CD1c-positive myeloid dendritic cell (primary cell): Measurements from ENCODE around the gene FETUB.

Experiments
- DNase-seq: peaks from one replicate; pipeline ENCODE4 v3.0.0-alpha.2; 2016; ENCODE audit errors: extremely low spot score

Gene FETUB

DNA sequence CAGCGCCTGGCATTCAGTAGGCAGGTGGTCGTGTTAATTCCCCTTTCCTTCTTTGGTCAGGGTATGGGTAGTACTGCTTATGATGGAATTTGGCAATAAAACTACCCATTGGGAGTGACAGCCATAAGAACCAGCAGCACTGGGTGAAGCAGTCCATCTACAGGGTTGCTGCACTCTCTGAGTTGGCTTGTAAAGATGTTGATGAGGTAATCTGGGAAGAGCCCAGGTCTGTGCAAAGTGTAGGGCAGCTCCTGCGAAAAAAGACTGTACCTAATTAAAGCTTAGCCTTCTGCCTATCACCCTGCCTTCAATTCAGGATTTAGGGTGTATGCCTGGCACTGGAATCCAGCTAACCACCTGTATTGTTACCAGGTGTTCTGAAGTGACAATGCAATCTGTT lies 4.7 kb upstream of the FETUB start:
- no peak for DNase-seq

DNA sequence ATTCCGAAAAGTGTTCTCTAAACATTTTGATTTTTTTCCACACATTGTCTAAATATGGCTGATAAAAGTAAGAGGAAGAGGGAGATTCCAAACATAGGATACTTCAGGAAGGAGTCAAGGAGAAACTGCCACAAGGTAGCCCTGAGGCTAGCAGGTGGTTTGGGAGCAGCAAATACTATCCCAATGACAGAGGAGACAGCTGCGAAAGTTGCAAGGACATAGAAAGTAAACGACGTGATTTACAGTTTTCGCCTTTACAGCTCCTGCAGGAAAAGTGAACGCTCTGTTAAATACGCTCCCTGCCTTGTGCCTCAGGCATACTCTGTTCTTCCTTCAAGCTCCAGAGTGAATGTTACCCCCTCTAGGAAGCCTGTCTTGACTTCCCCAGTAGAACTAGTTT lies 3.7 kb upstream of the FETUB start:
- no peak for DNase-seq

DNA sequence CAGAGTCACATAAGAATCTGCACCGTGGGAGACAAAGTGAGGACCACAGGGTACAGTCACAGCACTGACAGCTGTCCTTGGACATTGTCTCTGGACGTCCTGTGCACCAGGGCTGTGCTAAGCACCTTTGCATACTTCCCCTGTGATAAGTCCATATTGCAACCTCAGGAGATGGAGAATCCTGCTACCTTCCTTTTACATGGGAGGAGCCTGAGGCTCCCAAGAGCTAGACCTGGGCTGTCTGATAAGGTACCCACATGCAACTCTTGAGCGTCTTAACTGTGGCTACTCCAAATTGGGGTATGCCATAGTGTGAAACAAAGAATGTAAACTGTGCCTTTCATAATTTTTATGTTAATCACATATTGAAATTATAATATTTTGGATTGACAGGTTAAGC lies 2.5 kb upstream of the FETUB start:
- DNase-seq: no peak

DNA sequence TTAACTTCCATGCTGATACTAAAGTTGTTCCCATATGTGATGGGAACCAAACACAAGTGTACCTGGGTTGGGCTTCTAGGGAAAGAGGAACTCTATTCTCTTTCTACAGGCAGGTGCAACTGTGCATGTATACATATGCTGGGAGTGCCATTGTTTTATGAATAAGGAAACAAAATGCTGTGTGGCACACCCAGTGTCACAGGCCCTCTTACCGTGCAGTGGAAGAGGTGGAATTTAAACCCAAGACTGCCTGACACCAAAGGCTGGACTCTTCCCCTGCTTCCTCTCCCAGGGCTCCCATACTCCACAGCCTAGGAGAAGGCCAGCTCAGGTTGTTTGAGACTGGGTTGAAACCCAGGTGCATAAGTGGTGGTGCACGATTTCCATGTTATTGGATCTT lies 1.9 kb upstream of the FETUB start:
- no peak for DNase-seq

DNA sequence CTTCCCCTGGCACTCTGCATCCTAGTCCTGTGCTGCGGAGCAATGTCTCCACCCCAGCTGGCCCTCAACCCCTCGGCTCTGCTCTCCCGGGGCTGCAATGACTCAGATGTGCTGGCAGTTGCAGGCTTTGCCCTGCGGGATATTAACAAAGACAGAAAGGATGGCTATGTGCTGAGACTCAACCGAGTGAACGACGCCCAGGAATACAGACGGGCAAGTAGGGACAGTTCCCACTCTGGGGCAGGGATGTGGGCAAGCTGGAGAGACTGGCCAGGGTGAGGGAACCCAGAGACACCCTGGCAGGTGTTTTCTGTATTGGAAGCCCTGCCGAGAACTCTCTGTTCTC lies 247 bp downstream of the FETUB start:
- no peak for DNase-seq

DNA sequence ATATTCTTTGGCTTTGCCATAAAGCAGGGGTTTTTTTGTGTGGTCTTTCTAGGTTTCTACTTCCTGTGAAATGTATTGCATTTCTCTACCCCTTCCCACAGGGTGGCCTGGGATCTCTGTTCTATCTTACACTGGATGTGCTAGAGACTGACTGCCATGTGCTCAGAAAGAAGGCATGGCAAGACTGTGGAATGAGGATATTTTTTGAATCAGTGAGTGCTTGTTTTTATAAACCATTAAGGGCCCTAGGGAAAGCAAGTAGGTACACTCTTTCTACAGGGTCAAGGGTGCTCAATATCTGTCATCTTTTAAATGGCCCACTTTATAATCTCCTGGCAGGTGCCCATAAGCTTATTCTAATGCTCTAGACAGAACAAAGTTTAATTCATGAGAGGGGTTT lies 730 bp downstream of the FETUB start:
- DNase-seq: no peak

DNA sequence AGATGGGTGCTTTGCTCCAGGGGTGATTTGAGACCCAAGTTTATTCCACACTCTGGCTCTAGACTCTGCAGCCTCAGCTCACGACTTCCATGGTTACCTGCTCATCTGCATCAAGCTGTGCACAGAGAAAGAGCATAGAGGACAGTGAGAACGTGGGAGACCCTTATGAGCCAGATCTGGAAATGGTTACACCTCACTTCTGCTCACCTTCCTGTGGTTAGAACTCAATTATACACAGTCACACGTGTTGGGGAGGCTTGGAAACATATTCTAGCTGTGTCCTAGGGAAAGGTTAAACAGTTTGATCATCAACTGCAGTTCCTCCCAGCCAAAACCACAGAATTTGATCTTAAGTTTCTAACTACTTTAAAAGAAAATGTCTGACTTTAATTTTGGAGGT lies 1.8 kb downstream of the FETUB start:
- no peak for DNase-seq

DNA sequence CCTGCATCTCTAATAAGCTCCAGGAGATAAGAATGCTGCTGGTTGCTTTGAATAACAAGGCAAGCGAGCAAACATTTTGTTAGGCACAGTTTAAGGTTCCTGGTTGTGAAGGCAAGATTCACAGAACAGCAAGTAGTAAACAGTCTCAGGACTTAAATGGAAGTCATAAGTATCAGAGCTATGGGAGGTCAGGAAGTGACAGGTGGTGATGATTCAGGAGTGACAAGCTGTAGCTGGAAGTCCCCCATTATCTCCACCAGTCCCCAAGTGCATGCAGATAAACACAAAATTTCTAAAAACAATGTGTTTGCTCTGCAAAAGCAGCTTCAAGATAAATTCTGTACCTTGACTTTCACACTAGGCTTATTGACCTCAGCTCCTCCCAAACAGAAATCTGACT lies 3.3 kb downstream of the FETUB start:
- DNase-seq: no peak

DNA sequence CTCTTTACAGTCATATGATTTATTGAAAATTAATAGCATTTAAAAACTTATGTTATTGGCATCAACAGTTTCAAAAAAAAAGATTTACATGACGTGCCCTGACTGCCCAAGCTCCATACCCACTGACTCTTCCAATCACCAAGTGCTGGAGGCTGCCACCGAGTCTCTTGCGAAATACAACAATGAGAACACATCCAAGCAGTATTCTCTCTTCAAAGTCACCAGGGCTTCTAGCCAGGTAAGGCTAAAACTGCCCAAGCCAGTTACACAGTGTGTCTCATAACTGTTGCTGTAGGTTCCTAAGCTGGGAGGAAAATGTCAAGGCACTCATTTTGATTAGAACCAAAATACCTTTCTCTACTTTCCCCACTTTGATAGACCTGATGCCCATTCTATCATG lies 4.5 kb downstream of the FETUB start:
- no peak for DNase-seq

DNA sequence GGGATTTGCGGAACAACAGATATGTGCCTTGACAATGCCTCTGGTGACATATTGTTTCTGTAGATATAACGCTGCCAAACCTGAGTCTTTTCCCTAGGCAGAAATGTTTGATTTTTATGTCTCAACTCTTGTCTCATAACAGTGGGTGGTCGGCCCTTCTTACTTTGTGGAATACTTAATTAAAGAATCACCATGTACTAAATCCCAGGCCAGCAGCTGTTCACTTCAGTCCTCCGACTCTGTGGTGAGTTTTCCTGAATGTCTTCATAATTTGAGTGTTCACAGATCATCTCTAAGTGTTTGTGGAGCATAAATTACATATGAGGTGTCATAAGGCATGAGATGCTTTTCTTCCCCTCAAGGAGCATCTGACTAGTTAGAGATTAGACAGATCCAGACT lies 5.9 kb downstream of the FETUB start:
- DNase-seq: no peak

DNA sequence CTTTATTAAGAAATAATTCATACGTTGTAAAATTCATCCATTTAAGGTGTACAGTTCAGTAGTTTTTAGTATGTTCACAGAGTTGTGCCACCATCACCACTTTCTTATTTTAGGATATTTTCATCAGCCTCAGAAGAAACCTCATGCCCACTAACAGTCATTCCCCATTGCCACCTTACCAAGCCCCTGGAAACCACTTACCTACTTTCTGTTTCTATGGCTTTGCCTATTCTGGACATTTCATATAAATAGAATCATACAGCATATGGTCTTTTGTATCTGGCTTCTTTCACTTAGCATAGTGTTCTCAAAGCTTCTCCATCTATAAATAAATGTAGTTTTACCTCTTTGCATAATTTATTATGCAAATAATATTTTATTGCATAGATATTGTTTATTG lies 6.6 kb downstream of the FETUB start:
- DNase-seq: no peak

DNA sequence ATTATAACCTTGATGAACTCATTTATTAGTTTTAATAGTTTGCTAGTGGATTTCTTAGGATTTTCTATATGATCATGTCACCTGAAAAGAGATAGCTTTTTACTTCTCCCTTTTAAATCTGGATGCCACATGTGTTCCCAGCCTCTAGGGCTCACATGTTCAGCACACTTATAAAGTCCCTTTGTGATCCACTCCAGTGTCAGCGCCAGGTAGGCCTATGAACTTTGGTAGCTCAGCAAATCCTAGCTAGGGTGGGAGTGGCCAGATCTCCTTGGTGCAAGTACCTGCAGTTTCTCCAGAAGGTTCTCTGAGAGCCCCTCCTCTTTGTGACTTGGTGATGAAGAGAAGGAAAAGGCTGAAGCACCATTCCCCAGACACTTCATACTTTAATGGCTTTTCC lies 8.7 kb downstream of the FETUB start:
- no peak for DNase-seq

DNA sequence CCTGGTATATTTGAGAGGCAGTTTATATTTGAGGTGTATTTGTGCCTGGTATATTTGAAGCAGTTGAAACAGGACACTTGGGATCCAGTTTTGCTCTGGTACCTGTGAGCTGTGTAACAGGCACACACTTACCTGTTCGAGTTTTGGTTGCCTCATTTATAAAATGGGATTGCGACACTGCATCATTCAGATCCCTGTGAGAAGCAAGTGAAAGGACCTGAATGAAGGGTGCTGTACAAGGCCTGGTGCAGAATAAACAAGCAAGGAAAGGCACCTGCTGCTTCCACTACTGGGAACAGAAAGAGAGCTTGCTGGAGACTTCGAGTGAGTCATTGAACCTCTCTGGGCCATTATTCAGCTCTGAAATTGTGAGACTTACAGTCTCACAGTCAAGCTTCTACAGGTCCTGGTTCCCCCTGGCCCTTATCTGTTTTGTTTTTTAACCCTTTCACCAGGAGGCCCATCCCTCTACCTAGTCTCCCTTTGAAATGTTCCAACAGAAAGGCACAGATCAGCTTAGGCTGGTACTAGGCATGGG lies 11.5 kb downstream of the FETUB start:
- DNase-seq: no peak

DNA sequence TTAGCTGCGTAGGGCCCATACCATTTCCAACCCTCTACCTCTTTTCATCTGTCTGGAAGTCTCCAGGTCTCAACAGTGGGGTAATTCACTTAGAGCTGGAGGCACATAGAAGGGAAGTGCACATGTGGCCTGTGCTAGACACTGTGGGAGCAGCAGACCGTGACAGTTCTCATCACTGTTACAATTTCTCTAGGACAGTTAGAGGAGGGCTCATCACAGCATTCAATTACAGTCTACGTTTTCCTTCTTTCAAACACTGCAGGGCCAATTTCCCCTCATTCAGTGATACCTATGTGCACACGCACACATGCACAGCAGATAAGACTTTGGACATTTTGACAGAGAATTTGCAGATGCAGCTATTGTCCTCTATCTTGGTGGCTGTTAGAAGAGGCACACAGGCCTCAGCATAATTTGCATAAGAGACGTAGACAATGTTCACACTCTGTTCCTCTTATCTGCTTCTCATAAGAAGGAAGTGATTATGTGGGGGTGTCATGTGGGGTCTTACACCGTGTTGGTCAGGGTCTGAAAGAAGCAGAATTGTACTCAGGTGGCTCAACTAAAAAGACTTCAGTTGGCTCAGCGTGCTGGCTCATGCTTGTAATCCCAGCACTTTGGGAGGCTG lies 13.0 kb downstream of the FETUB start:
- no peak for DNase-seq

DNA sequence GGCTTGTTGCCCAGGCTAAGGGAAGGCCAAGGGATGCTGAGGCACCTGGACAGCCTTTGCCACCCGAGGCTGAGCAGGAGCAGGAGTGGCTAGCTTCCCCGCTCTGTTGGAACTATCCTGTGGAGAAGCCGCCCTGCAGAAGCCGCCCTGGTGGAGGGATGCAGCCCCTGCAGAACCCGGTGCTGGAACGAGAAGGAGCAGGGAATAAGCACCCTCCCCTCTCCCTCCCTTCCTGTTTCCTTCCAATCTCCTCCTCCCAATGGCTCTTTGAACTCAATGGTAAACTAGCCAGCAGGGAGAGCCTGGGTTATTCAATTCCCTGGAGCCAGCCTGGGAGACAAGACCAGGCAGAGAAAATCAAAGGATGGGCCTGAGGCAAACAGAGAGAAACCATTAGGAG lies 13.8 kb downstream of the FETUB start:
- DNase-seq: no peak

DNA sequence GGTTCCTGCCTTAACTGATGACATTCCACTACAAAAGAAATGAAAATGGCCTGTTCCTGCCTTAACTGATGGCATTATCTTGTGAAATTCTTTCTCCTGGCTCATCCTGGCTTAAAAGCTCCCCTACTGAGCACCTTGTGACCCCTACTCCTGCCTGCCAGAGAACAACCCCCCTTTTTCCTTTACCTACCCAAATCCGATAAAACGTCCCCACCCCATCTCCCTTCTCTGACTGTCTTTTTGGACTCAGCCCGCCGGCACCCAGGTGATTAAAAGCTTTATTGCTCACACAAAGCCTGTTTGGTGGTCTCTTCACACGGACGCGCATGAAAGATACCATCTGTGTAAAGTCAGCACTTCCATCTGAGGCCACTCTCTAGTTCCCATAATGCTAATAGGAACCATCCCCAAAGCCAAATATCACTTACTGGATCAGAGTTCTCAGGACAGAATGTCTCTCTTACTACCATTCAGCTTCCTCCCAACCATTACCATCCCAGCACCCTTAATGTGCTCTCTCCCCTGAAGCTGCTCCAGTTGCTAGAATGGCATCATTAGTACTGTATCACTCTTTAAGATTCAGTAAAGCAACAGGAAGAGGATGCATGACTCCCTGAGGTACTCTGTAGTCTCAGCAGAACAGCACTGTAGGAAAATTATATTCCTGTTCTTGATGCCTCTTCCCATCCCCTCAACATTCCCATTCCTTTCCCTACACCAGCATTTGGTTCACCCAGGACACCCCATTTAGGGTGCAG lies 23.3 kb downstream of the FETUB start:
- DNase-seq: no peak

DNA sequence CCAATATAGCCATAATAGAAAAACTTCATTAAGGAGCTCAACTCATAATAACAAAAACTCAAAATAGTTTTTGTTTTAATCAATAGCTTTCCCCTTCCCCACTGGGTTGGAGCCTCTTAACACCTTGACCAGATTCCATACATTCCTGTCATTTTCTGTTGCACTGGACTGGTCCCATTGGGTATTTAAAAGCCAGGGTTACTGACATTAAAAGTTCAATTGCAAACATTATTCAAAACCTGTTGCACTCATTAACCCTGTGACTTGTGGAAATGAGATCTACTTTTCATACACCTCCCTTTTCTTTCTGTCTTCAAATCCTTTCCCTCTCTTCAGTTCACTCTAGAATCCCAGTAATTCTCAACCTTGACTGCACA lies 23.9 kb downstream of the FETUB start:
- DNase-seq: no peak

DNA sequence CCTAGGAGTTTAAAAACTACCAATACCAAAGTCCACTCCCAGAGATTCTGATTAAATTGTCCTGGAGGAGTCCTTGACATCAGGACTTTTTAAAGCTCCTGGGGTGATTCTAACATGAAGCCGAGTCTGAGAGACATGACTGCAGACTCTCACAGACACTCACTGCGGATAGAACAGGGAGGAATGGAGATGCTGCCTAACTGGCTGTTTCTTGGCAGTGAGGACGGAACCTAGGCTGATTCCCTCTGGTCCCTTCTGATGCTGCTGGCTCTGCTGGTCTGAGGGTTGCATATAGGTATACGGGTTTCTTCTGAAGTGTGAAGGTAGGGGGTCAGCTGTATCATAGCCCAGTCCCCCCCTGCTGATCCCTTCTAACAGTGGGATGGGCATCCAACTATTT lies 24.3 kb downstream of the FETUB start:
- DNase-seq: no peak

DNA sequence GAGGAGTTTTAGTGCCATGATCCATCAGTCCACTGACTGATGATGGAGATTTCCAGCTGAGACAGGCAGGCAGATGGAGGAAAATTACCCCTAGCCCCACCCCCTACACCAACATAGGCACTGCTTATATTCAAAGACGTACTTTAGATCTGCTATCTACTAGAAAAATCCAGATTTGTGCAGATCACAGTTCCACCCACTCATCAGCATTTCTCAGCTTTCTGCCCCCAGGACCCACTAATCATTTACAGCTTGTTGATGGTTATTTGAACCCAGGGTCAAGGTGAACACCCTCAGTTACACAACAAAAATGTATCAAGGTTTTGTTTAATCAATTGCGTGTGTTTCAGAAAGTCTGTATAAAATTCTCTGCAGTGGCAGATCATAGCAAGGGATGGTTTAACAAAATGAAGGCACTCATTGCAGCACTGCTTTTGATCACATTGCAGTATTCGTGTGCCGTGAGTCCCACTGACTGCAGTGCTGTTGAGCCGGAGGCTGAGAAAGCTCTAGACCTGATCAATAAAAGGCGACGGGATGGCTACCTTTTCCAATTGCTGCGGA lies 25.5 kb downstream of the FETUB start, which contains the start of gene HRG:
Gene HRG, plus strand, starts transcription at position 390 of the 564 bp plus-strand sequence. Its CDS starts 18 bp downstream, at position 408.
- no peak for DNase-seq

DNA sequence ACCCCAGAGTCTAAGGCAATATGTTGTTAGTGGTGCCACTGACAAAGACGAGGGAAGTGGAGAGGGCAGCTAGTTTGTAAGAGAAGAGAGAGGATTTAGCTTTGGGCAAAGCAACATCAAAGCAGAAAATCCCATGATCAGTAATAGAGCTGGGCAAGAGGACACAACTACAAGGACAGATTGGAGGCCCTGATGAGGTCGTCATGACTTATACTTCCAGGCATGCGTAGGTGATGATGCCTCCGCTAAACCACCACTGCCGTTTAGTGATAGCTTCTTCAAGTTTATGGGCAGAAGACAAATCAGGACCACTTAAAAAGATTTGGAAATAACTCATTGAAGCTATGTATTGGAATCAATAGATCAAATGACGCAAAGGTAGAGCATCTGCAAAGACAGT lies 28.2 kb downstream of the FETUB start:
- DNase-seq: no peak

DNA sequence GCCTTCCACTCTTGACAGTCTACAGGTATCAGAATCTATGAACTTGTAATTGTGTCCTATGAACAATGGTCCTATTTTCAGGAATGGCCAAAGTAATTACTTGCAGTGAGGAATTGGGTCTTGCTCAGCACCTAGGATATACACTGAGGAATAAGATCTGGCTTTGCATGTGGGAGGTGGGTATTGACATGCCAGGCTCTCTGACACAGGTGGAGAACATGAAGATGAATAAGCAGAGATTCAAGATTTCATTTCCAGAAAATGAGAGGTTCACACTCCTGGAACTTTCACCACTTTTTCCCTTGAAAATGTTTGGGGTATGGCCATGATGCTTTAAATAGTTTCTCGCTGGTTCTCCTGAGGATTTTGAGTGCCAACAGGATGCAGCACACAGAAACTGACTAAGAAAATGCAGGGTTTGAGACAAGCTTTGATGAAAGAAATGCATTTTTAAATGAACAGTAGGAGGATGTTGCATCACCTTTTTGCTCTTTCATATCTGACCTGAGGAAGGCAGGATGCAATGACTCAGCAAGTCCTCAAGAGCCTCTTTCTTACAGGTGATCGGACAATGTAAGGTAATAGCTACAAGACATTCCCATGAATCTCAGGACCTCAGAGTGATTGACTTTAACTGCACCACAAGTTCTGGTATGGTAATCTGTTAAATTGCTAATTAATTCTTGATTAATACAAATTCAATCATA lies 29.3 kb downstream of the FETUB start:
- DNase-seq: no peak

DNA sequence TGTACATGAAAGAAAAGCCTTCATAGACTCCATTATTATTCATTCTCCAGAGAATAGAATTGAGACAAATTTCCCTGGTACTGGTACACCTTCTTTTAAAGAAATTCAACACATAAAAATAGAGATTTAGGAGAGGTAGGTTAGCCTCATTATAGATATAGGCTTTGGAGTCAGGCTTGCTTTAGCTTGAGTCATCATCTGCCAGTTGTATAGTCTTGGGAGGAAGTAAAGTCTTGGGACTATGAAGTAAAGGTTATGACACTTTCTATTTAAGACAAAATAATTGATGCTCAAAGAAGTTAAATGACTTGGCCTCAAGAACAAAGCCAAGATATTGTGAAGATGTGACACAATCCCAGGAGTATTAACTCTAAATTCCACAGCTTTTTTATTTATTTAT lies 30.0 kb downstream of the FETUB start:
- DNase-seq: no peak

DNA sequence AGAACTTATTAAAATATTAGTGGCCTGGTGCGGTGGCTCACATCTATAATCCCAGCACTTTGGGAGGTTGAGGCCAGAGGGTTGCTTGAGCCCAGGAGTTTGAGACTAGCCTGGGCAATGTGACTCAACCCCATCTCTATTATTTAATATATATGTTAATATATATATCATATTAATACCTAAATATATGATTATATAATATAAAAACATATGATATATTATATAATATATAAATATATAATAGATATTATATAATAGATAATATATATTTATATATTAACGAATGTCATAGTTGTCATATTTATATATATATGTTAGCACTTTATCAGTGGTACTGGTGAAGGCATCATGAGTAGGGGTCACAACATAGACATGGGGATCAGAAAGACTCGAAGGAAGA lies 30.9 kb downstream of the FETUB start:
- no peak for DNase-seq
